HEK293T (cell line): ENCODE data around the gene PRDM15.

ENCODE experiments used
- ARNT ChIP-seq: fragments of 450-650 bp; IDR thresholded peaks from 2 replicates; pipeline ENCODE4 v1.6.1; 2017; ENCODE audit warnings: mild to moderate bottlenecking
- L3MBTL2 ChIP-seq: fragments of 450-650 bp; conservative IDR thresholded peaks from 2 replicates; pipeline ENCODE4 v1.6.1; 2016; ENCODE audit warnings: mild to moderate bottlenecking
- SUZ12 ChIP-seq: fragments of 450-650 bp; IDR thresholded peaks from 2 replicates; pipeline ENCODE4 v1.6.1; 2016; ENCODE audit warnings: mild to moderate bottlenecking
- TARDBP ChIP-seq: fragments of 450-650 bp; IDR thresholded peaks from 2 replicates; pipeline ENCODE4 v1.6.1; 2016

DNA sequence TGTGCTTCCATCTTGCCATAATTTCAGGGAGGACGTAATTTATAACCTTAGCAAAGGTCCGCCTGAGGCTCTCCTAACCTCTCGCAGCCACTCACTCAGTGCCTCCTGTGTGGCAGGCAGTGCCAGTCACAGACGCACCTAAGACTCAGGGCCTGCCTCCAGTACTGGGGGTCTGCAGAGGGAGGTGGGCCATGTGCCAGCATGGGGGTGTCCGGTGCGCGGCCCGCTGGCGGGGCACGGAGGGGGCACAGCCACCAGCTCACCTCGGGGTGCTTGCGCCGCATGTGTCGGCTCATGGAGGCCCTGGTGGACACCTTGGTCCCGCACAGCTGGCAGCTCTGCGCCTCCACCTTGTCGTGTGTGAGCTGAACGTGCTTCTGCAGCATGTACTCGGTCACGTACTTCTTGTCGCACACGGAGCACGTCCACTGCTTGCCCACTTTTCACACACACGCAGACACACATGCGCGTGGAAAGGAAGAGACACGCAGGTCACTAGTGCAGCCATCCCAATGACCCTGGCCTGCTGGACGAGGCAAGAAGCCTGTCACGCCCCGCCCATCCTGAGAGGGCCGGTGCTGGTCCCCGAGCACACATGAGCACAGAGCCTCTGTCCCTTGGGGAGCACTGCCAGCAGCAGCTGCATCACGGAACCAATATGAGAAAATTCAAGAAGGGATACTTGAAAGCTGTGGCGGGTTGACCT lies 69.1 kb downstream of the PRDM15 start:
- TF ChIP-seq ARNT (no peak), TARDBP (no peak), L3MBTL2 (no peak), SUZ12 (no peak)
